Neural crest cell (in vitro differentiated cells): ENCODE results near the gene TMEM181. TPM values are rescaled to one million over a fixed set of nuclear protein-coding genes. Genes with fewer than 3 reads are reported as not detected.
A peak's percentile ranks its signal among the peaks of the same experiment; 100 is the strongest.

Experiments used
- DNase-seq: peaks from one replicate; pipeline ENCODE4 v3.0.0; 2021; ENCODE audit warnings: low read depth, mixed read lengths, low spot score
- H3K27ac Mint-ChIP-seq: one replicate; pipeline ENCODE4 v1.8.0; 2021; ENCODE audit warnings: mild to moderate bottlenecking, mixed read lengths; ENCODE audit not compliant: unreplicated experiment
- H3K27me3 Mint-ChIP-seq: 2 replicates; pipeline ENCODE4 v1.8.0; 2021; ENCODE audit warnings: low read depth, mild to moderate bottlenecking, mixed read lengths
- H3K36me3 Mint-ChIP-seq: 2 replicates; pipeline ENCODE4 v1.8.0; 2021; ENCODE audit warnings: low read depth, mild to moderate bottlenecking, mixed read lengths
- H3K4me1 Mint-ChIP-seq: 2 replicates; pipeline ENCODE4 v1.8.0; 2021; ENCODE audit warnings: mixed read lengths
- H3K4me3 Mint-ChIP-seq: one replicate; pipeline ENCODE4 v1.8.0; 2021; ENCODE audit warnings: mild to moderate bottlenecking, mixed read lengths
- H3K9me3 Mint-ChIP-seq: 2 replicates; pipeline ENCODE4 v1.8.0; 2021; ENCODE audit warnings: mixed read lengths
- CTCF ChIP-seq: fragments of 200-600 bp; sonication (generic); conservative IDR thresholded peaks from 2 replicates; pipeline ENCODE4 v1.5.0; 2021; ENCODE audit warnings: antibody characterized with exemption, mild to moderate bottlenecking
- total RNA-seq: library from RNA; stranded (reverse); gene quantifications from 2 replicates; pipeline ENCODE4 v1.2.1, GENCODE V29; 2021

Gene TMEM181
- total RNA-seq, 1 donor from 2014 or later = 23.9 TPM

DNA sequence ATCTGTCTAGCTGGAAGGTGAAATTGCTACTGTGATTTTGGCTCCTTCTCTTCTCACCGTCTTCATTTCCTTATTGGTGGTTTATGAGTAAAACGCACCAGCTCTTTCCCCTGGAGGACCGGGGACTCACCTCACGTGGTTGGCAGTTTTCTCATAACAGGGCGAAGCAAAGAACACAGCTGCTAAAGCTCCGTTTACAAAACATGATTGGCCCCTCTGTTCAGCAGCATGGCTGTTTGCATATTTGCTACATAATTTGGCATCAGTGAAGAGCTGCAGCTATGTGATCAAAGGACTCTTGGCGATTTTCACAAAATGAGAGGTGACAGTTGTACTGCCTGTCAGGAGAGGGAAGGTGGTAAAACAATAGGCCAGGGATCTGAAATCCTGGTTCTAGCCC lies 20.5 kb upstream of the TMEM181 start:
- H3K27ac Mint-ChIP-seq = no peak overlapping the region
- peaks cover 7% of the 10 kb centered on the region for H3K4me1 Mint-ChIP-seq
- DNase-seq = no peak
- TF ChIP-seq CTCF = no peak
- peak overlapping the region; percentile 44 for H3K4me3 Mint-ChIP-seq
- H3K27me3 Mint-ChIP-seq = peaks cover 39% of the 10 kb centered on the region
- H3K9me3 Mint-ChIP-seq = no peaks in the 10 kb centered on the region
- H3K36me3 Mint-ChIP-seq = no peaks in the 10 kb centered on the region

DNA sequence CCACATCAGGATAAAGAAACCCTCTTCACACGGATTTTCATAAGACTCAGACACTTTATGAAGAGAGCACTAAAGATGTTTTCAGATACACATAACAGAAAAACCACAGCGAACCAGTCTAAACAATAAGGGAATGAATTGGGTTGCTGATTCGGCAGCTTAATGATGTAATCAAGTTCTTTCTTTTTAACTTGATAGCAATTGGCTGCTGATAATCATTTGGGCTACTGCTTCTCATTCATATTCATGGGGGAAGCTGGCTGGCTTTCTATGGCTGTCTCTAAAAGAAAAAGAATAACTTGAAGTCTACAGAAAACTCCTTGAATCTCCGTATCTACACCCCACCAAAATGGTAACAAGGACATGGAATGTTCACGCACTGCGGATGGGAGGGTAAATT lies 20.0 kb upstream of the TMEM181 start:
- H3K27ac Mint-ChIP-seq = no peak overlapping the region
- no peaks in the 10 kb centered on the region for H3K9me3 Mint-ChIP-seq
- H3K4me3 Mint-ChIP-seq = peak overlapping the region; percentile 44
- TF ChIP-seq CTCF = no peak
- no peak for DNase-seq
- peaks cover 10% of the 10 kb centered on the region for H3K4me1 Mint-ChIP-seq
- H3K27me3 Mint-ChIP-seq = peaks cover 36% of the 10 kb centered on the region
- H3K36me3 Mint-ChIP-seq = no peaks in the 10 kb centered on the region

GRCh38 chr6:158543606-158544185 lies 16.2 kb upstream of the TMEM181 start:
- Mint-ChIP-seq H3K27ac (no peak overlapping the region), H3K9me3 (no peaks in the 10 kb centered on the region), H3K4me1 (peaks cover 12% of the 10 kb centered on the region), H3K27me3 (peaks cover 10% of the 10 kb centered on the region), H3K4me3 (no peak overlapping the region), H3K36me3 (no peaks in the 10 kb centered on the region)
- DNase-seq = no peak
- no peak for TF ChIP-seq CTCF

- no peak for TF ChIP-seq CTCF
- no peak for DNase-seq
- no peaks in the 10 kb centered on the region for H3K9me3 Mint-ChIP-seq
- no peak overlapping the region for H3K4me3 Mint-ChIP-seq
- peaks cover 12% of the 10 kb centered on the region for H3K4me1 Mint-ChIP-seq
- H3K36me3 Mint-ChIP-seq = no peaks in the 10 kb centered on the region
- no peak overlapping the region for H3K27ac Mint-ChIP-seq
- peaks cover 4% of the 10 kb centered on the region for H3K27me3 Mint-ChIP-seq
Measured at GRCh38 chr6:158544428-158544827, 15.5 kb upstream of the TMEM181 start.

DNA sequence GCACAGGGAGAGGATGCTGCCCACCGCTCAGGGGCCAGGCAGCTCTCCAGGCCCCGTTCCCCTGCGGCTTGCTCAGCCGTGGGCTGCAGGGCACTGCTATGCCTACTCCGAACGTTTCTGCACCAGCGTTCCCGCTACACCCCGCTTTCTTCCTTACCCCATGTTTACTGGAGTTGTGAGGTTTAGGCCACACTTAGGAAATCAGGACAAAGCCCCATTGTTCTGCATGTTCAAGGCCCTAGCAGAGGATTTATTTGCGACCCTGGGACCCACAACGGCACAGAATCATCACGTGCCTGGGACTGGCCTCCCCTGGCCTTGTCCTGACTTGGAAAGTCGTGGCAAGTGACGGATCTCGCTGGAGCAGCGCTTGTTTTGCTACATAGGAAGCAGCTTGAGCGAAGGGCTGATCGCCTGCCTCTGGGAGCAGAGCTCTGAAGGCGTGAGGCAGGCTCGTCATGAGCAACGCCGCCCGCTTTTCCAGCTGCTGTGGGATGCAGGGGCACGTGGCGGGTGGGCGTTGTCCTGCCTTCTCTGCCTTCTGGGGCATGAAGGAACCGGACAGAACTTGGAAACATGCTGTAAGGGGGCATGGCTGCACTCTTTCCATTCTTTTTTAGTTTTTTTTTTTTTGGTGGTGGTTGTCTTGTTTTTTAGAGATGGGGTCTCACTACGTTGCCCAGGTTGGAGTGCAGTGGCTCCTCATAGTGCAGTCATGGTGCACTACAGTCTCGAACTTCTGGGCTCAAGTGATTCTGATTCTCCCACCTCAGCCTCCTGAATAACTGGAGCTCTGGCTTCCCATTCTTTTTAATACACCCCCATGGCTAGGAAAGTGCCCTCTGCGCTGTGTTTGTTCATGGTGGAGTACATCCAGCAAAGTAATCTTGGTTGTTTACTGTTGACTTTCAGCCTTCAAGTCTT lies 14.6 kb upstream of the TMEM181 start:
- TF ChIP-seq CTCF = no peak
- no peak for DNase-seq
- H3K36me3 Mint-ChIP-seq = no peaks in the 10 kb centered on the region
- no peaks in the 10 kb centered on the region for H3K27me3 Mint-ChIP-seq
- peaks cover 12% of the 10 kb centered on the region for H3K4me1 Mint-ChIP-seq
- H3K27ac Mint-ChIP-seq = peak overlapping the region; percentile 27
- no peak overlapping the region for H3K4me3 Mint-ChIP-seq
- H3K9me3 Mint-ChIP-seq = no peaks in the 10 kb centered on the region
